Cardiac septum (tissue), 1 donor: ENCODE results near the gene COBL. TPM values are rescaled to one million over a fixed set of nuclear protein-coding genes. Genes with fewer than 3 reads are reported as not detected.

Source experiments
- DNase-seq: peaks from one replicate; pipeline ENCODE4 v3.0.0-alpha.2; 2020; ENCODE audit warnings: low spot score
- intact Hi-C: fragments of 100-400 bp; cut with DNase I; formaldehyde crosslinking; loops from one replicate; pipeline ENCODE4 v1.14.0; 2022
- long read RNA-seq: library from polyadenylated mRNA; unstranded; transcript quantifications from one replicate; pipeline ENCODE4 v2.0.0, GENCODE V29; 2021
- total RNA-seq: library from RNA; stranded (reverse); fragmentation: NEBNext Ultra II Directional; extraction: Animal tissue kit (Norgen Biotek cat#: 25700); gene quantifications from one replicate; pipeline ENCODE4 v1.2.1, GENCODE V29; 2021
- donor health status: DM: no; HTN: no; CAD: no.

COBL gene
- 109 TPM for total RNA-seq
- long read RNA-seq, transcript COBL-210 (9 exons, 1,941 nt), result minor isoform, 51 of 250 reads
- long read RNA-seq, transcript COBL-205 (8 exons, 3,785 nt), result major isoform, 116 of 250 reads
- long read RNA-seq, partial matches to known transcripts, result 28 of 250 reads
- long read RNA-seq, other reads (novel, unspliced or antisense), result 53 of 250 reads

- intact Hi-C loops, result loop anchor here (2.0 to 5.0 kb wide), 2 partner anchors 40 to 56 kb away; no protein-coding TSS in a partner anchor
- no peak for DNase-seq
Observed at GRCh38 chr7:51316666-51317581, at the start of gene COBL. TSS of gene COBL (minus strand) at chr7:51316809. CDS start at chr7:51316633, 176 bp downstream.

- intact Hi-C loops, result loop anchor here (2.0 to 10.0 kb wide), 2 partner anchors 203 to 1271 kb away; partner anchors contain the start of gene ZPBP
- no peak for DNase-seq
Observed at GRCh38 chr7:51366172-51366728, 49.6 kb upstream of the COBL start.

- no peak for DNase-seq
- intact Hi-C loops, result loop anchor here (5.0 kb wide), 3 partner anchors 41 to 171 kb away; partner anchors contain the start of gene COBL
Observed at GRCh38 chr7:51357821-51358220, 41.2 kb upstream of the COBL start.

- intact Hi-C loops, result loop anchor here (5.0 kb wide), 3 partner anchors 40 to 170 kb away; partner anchors contain the start of gene COBL
- no peak for DNase-seq
Observed at GRCh38 chr7:51356849-51357516, 40.4 kb upstream of the COBL start.

- DNase-seq, result no peak
- intact Hi-C loops, result loop anchor here (5.0 kb wide), 3 partner anchors 38 to 168 kb away; partner anchors contain the start of gene COBL
Observed at GRCh38 chr7:51354897-51355296, 38.3 kb upstream of the COBL start.

- intact Hi-C loops, result no loop called here
- no peak for DNase-seq
Observed at GRCh38 chr7:51354434-51354833, 37.8 kb upstream of the COBL start.

GRCh38 chr7:51352174-51353100 lies 35.8 kb upstream of the COBL start:
- DNase-seq, result no peak
- intact Hi-C loops, result no loop called here

- intact Hi-C loops, result no loop called here
- DNase-seq, result no peak
Observed at GRCh38 chr7:51351661-51352060, 35.1 kb upstream of the COBL start.

GRCh38 chr7:51350546-51350896 lies 33.9 kb upstream of the COBL start:
- no peak for DNase-seq
- intact Hi-C loops, result no loop called here

GRCh38 chr7:51349820-51350545 lies 33.4 kb upstream of the COBL start:
- intact Hi-C loops, result no loop called here
- DNase-seq, result no peak

GRCh38 chr7:51346126-51346525 lies 29.5 kb upstream of the COBL start:
- intact Hi-C loops, result no loop called here

GRCh38 chr7:51344406-51345138 lies 28.0 kb upstream of the COBL start:
- intact Hi-C loops, result no loop called here
- DNase-seq, result no peak

More at GRCh38 chr7:51346126-51346525, 29.5 kb upstream of the COBL start:
- no peak for DNase-seq

- intact Hi-C loops, result no loop called here
- no peak for DNase-seq
Observed at GRCh38 chr7:51340936-51341335, 24.3 kb upstream of the COBL start.

- no peak for DNase-seq
- intact Hi-C loops, result no loop called here
Observed at GRCh38 chr7:51340029-51340838, 23.6 kb upstream of the COBL start.

- intact Hi-C loops, result no loop called here
- DNase-seq, result no peak
Observed at GRCh38 chr7:51335057-51335456, 18.4 kb upstream of the COBL start.

GRCh38 chr7:51329696-51330263 lies 13.2 kb upstream of the COBL start:
- intact Hi-C loops, result no loop called here
- DNase-seq, result no peak
